ENCODE results near the gene MAP3K14.

The MAP3K14 gene

GRCh38 chr17:45223539-45224528 is 93.0 kb downstream of the MAP3K14 start:
- no peak for DNase-seq (ENCODE audit: low read depth in 2 of 2)

DNA sequence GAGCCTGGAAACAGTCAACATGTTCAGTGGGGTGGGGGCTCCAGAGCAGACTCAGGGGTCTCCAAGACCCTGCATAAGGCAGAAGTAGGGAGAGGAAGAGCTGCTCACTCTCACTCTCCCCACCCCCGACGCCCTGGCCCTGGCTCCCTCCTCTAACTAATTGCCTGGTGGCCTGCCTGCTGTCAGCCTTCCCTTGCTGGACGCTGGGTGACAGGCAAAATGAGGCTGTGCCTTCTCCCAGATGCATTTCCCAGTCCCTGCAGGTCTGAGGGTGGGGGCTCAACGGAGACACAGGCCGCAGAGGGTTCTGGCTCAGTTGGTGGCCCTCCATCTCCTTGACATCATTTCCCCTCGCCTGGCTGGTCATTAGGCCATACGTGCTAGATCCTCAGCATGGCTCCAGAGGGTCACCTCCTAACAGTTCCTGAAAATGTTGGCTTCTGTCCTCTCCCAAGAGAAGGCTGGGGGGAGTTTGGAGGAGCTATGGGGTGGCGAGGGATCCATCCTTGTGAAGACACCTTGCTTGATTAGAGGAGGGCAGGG is 93.8 kb downstream of the MAP3K14 start:
- no peak for DNase-seq (ENCODE audit: low read depth in 2 of 2)

GRCh38 chr17:45222289-45222995 is 94.4 kb downstream of the MAP3K14 start:
- DNase-seq (ENCODE audit: low read depth in 2 of 2) = no peak

DNA sequence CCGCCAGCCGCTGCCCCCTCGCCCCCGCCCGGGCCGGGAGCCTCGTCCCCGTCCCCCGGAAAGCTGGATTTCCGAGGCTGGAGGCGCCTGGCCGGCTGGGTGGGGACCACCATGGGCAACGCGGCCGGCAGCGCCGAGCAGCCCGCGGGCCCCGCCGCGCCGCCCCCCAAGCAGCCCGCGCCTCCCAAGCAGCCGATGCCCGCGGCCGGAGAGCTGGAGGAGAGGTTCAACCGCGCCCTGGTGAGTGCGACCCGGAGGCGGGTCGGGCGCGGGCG is 94.9 kb downstream of the MAP3K14 start:
- DNase-seq (ENCODE audit: low read depth in 2 of 2) = no peak

DNA sequence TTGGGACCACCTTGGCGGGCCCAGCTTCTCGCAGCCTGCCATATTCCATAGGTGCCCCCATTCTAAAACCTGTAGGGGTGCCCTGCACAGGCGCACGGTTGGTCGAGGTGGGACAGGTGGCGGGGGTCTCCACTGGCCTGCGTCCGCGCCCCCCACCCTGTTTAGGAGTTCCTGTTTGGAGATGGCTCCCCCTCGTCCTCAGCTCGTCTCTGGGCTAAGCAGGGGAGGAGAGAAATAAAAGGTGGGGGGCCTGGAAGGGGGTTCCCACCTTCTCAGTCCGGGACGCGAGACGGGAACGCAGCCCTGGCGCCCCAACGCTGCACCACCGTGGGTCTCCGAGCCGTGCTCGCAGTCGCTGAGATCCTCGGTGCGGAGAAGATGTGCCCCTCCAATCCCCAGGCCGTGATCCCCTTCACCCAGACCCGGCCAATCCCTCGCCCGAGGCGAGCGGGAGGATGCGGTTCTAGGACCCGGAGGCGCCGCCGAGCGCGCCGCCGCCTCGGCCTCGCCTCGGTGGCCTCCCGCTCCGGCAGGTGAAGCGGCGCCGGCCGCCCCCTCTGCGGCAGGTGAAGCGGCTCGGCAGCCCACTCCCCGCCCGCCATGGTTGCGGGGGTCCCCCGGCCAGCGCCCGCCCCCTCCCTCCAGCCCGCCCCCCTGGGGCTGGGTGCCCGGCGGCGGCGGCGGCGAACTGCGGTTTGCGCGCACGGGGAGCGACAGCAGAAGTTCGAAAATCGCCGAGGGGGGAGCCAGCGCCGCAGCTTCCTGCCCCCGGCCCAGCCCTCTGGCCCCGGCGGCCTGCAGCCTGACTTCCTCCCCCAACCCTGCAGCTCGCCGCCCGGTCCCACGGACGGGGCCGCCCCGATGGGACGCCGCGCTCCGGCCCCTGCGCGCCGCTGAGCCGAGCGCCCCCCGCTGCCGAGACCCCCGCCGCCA is 95.5 kb downstream of the MAP3K14 start, which contains the start of gene FMNL1:
TSS of gene FMNL1 (plus strand) at position 805 of the 933 bp plus-strand sequence. CDS start 240 bp downstream, outside the sequence.
- no peak for DNase-seq (ENCODE audit: low read depth in 2 of 2)

GRCh38 chr17:45220079-45220478 is 96.7 kb downstream of the MAP3K14 start:
- no peak for DNase-seq (ENCODE audit: low read depth in 2 of 2)

DNA sequence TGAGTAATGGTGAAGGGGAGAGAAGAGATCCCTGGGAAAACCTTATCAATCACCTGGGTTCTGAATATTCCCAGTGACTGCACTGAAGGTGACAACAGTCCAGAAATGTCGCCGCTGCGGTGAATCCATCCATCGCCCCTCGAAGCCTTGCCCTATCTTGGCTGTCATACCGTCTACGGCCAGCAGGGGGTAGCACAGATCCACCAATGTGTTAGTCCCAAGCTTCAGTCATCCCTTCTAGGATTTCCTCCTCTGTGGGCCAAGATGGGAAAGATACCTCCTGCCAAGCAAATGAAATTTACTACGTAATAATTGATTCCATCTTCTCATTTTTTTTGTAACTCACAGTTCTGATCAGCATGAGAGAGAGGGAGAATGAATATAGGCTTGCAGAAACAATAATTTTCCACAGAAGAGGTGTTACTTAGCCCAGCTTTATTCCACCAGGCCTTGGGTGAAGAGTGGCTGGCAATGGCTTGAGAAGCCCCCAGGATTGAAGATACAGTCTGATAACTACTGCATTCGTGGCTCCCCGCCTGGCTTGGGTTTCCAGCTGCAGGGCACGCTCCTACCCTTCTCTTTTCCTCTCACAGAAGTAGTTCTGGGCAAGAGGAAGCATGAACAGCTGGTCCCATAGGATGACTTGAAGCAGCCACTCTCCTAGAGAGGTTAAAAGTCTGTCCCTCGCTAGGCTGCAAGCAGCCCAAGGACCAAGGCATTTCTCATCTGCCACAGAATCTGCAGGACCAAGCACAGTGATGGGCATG is 97.7 kb downstream of the MAP3K14 start:
- DNase-seq (ENCODE audit: low read depth in 2 of 2) = peak in 1 of 2 donors; percentile 74

Data from stimulated activated CD8-positive, alpha-beta memory T cell treated with anti-CD3 and anti-CD28 coated beads, Interleukin-15, amount 100 ng/mL, for 4 hours (primary cell).